BE2C (cell line): ENCODE data around the gene MIER2.

Experiments
- DNase-seq: peaks from one replicate; pipeline ENCODE4 v3.0.0-alpha.2; 2020
- H3K27me3 ChIP-seq: fragments of 250-450 bp; sonication (Bioruptor Pico); 2 replicates; pipeline ENCODE4 v1.5.1; 2020; ENCODE audit warnings: mild to moderate bottlenecking
- H3K36me3 ChIP-seq: fragments of 250-450 bp; sonication (Bioruptor Pico); 2 replicates; pipeline ENCODE4 v1.5.1; 2020; ENCODE audit warnings: mild to moderate bottlenecking
- H3K4me1 ChIP-seq: fragments of 250-450 bp; sonication (Bioruptor Pico); 2 replicates; pipeline ENCODE4 v1.5.1; 2020
- H3K4me3 ChIP-seq: 2 replicates; pipeline ENCODE4 v1.5.1; 2011; ENCODE audit warnings: low read depth, low read length
- H3K9me3 ChIP-seq: fragments of 250-450 bp; sonication (Bioruptor Pico); 2 replicates; pipeline ENCODE4 v1.5.1; 2020
- TF ChIP-seq, protein P1 (sequence below): IDR thresholded peaks from 2 replicates; pipeline ENCODE4 v1.5.1; 2012; ENCODE audit warnings: mild to moderate bottlenecking, low read depth, low read length

The MIER2 gene

DNA sequence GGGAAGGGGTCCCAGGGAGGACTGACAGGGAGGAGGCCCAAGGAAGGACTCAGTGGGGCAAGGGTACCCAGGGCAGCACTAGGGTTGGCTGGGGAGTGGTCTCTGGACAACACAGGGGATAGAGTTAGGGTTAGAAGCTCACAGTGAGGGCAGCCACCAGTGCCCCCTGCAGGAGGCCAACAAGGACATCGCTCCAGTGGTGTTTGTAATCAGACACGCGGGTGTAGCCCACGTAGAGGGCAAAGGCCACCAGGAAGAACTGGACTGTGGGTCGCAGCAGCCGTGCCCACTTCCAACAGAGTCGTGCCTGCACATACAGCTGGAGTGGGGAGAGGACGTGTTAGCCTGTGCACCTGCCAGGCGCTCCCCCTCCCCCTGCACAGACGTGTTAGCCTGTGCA, 62.6 kb downstream of the MIER2 start:
- H3K27me3 ChIP-seq: peaks cover 11% of the 10 kb centered on the region
- H3K4me3 ChIP-seq: no peak overlapping the region
- TF ChIP-seq, protein P1, sequence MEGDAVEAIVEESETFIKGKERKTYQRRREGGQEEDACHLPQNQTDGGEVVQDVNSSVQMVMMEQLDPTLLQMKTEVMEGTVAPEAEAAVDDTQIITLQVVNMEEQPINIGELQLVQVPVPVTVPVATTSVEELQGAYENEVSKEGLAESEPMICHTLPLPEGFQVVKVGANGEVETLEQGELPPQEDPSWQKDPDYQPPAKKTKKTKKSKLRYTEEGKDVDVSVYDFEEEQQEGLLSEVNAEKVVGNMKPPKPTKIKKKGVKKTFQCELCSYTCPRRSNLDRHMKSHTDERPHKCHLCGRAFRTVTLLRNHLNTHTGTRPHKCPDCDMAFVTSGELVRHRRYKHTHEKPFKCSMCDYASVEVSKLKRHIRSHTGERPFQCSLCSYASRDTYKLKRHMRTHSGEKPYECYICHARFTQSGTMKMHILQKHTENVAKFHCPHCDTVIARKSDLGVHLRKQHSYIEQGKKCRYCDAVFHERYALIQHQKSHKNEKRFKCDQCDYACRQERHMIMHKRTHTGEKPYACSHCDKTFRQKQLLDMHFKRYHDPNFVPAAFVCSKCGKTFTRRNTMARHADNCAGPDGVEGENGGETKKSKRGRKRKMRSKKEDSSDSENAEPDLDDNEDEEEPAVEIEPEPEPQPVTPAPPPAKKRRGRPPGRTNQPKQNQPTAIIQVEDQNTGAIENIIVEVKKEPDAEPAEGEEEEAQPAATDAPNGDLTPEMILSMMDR: 0 out of 2 replicates have a peak, but pooled peaks have one; percentile 8
- H3K9me3 ChIP-seq: no peaks in the 10 kb centered on the region
- H3K4me1 ChIP-seq: no peaks in the 10 kb centered on the region
- H3K36me3 ChIP-seq: no peaks in the 10 kb centered on the region
- DNase-seq: no peak

DNA sequence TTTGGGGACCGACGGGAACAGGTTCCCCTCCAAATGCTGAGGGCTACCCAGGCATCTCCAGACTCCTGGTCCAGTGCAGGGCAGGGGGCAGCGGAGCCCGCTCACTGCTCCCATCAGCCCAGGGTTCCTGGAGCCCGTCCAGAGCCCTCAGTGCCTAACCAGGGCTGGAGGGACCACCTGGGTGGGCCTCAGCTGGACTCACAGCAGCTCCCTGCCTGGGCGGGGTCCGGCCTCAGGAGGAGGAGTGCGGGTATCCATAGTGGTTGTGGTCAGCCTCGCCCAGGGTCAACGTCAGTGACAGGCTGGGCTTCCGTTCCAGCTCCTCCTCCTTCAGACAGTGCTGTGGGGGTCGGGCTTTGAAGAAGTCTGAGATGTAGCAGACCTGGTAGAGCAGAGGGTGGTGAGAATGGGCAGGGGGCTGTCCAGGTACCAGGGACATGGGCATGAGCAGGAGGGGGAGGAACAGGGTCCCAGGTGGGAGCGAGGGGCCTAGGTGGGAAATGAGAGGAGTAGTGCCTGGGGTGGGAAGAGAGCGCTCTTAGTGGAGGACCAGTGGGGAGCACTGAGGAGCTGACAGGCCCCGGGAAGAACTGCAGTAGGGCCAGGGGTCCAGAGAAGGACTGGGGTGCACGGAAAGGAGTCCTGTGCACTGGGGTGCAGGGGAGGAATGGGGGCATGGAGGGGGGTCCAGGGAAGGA, 63.3 kb downstream of the MIER2 start:
- Histone ChIP-seq H3K4me3 (no peak overlapping the region), H3K4me1 (no peaks in the 10 kb centered on the region), H3K36me3 (no peaks in the 10 kb centered on the region), H3K27me3 (peaks cover 16% of the 10 kb centered on the region), H3K9me3 (no peaks in the 10 kb centered on the region)
- DNase-seq: no peak
- TF ChIP-seq, protein P1: no peak

DNA sequence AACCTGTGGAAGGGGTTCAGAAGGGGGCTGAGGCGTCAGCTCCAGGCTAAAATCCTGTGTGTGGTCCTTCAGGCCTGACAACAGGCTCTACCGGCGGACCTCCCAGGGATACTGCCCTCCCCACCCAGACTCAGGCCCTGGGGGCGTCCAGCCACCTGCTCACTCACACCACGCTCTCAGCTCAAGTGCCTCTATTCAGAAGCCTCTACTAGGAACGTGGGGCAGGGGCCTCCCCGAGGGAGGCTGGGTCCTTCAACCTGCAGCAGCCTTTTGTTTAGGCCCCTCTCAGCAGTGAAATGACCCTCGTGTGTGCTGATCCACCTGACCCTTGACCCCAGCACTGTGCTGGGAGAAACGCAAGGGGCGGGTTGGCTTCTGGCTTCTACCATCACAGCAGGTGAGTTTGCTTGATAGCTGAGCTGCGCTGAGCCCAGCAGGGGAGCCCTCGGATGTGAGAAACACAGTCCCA, 64.0 kb downstream of the MIER2 start:
- TF ChIP-seq, protein P1: no peak
- Histone ChIP-seq H3K27me3 (peaks cover 18% of the 10 kb centered on the region), H3K4me1 (no peaks in the 10 kb centered on the region), H3K4me3 (no peak overlapping the region), H3K36me3 (no peaks in the 10 kb centered on the region), H3K9me3 (no peaks in the 10 kb centered on the region)
- DNase-seq: no peak

DNA sequence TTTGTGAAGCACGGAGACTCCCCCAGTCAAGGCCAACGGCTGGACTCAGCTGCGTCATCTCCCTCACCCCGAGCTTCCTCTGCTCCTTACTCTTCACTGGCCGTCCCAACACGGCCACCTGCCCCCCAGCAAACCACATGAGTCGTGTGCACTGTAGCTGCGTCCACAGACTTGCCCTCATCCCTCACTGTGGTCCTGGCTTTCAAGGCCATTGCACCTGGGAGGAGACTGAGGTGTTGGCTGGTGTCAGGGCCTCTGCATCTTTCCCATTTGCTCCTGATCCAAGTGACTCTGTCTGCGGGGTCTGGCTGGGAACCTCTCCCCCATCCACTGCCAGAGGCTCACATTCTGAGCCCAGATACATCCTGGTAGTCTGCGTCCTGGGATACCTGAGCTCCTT, 64.9 kb downstream of the MIER2 start:
- Histone ChIP-seq H3K9me3 (no peaks in the 10 kb centered on the region), H3K4me3 (no peak overlapping the region), H3K27me3 (peaks cover 18% of the 10 kb centered on the region), H3K4me1 (no peaks in the 10 kb centered on the region), H3K36me3 (no peaks in the 10 kb centered on the region)
- DNase-seq: no peak
- TF ChIP-seq, protein P1: no peak

DNA sequence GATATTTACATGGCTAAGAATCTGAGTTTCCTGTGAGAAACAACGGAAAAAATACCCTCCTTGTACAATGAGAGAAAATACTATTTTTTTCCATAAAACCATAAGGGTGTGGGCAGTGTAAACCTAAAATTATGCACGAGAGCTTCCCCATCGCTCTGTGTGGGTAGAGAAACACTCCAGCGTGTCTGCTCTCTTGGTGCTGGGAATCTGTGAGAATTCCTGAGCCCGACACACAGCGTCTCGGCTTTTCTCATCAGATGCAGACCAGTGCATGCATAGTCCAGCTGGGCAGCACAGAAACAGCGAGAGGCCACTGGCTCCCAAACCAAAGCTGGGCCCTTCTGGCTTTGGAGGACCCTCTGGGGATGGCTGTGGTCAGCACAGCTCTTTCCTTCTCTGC, 65.4 kb downstream of the MIER2 start:
- TF ChIP-seq, protein P1: no peak

DNA sequence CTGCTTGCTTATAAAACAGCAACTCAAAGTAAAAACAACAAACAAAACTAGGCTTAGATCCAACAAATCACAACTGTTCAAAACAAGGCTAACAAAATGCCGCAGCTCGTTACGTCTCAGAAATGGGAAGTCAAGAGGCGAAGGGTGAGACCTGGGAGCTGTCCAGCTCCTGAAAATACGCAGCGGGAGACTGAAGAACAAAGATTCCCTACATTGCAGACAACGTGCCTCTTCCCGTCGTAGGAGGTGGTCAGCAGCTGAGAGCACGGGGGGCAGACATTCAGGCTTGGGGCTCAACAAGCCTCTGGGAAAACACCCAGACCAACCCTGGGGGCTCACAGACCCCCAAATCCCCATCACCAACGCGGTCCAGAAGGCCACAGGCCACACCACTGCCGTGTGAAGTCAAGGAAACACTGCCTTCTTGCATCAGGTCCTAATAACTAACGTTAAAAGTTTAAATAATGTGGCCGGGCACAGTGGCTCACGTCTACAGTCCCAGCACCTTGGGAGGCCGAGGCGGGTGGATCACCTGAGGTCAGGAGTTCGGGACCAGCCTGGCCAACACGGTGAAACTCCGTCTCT, 66.9 kb downstream of the MIER2 start:
- DNase-seq: no peak
- TF ChIP-seq, protein P1: no peak
- Histone ChIP-seq H3K9me3 (no peaks in the 10 kb centered on the region), H3K36me3 (no peaks in the 10 kb centered on the region), H3K4me3 (no peak overlapping the region), H3K4me1 (no peaks in the 10 kb centered on the region), H3K27me3 (peaks cover 18% of the 10 kb centered on the region)

More for the DNA sequence above, 65.4 kb downstream of the MIER2 start:
- no peak overlapping the region for H3K4me3 ChIP-seq
- H3K36me3 ChIP-seq: no peaks in the 10 kb centered on the region
- H3K27me3 ChIP-seq: peaks cover 18% of the 10 kb centered on the region
- DNase-seq: no peak
- H3K9me3 ChIP-seq: no peaks in the 10 kb centered on the region
- H3K4me1 ChIP-seq: no peaks in the 10 kb centered on the region
